ENCODE measurements around the gene PPP1R1B.

GRCh38 chr17:39618956-39619785 lies 7.6 kb upstream of the PPP1R1B start:
- no peak for TF ChIP-seq POLR2AphosphoS5 (IDR thresholded peaks at IDR 0.05)
- TF ChIP-seq EZH2 (IDR thresholded peaks at IDR 0.05; ENCODE audit: borderline replicate concordance, insufficient read depth, low read length, poor library complexity, severe bottlenecking), result no peak
- TF ChIP-seq REST (IDR thresholded peaks at IDR 0.05; ENCODE audit: borderline replicate concordance), result no peak
- TF ChIP-seq CTCF (IDR thresholded peaks at IDR 0.05; ENCODE audit: poor library complexity, severe bottlenecking), result no peak
- TF ChIP-seq TAF1 (IDR thresholded peaks at IDR 0.05; ENCODE audit: low read depth), result no peak
- no peak for TF ChIP-seq SMC3 (conservative IDR thresholded peaks at IDR 0.05; ENCODE audit: poor library complexity)
- TF ChIP-seq EP300 (conservative IDR thresholded peaks at IDR 0.05; ENCODE audit: poor library complexity, severe bottlenecking), result no peak
